ENCODE measurements around the gene GPI.
A peak's percentile ranks its signal among the peaks of the same experiment; 100 is the strongest.

Gene GPI

GRCh38 chr19:34429553-34429952, 64.6 kb downstream of the GPI start:
- TF ChIP-seq CTCF (IDR thresholded peaks at IDR 0.05; ENCODE audit: control insufficient read depth, extremely low read depth, insufficient read depth): no peak
- no peak for DNase-seq (ENCODE audit: low read depth)
- peak overlapping the region; percentile 82 for H3K4me3 ChIP-seq (ENCODE audit: low read depth, low read length)

- peak; percentile 52 for TF ChIP-seq CTCF (IDR thresholded peaks at IDR 0.05; ENCODE audit: control insufficient read depth, extremely low read depth, insufficient read depth)
- no peak for DNase-seq (ENCODE audit: low read depth)
- H3K4me3 ChIP-seq (ENCODE audit: low read depth, low read length): no peak overlapping the region
Measured at GRCh38 chr19:34430738-34431625, 66.0 kb downstream of the GPI start.

- TF ChIP-seq CTCF (IDR thresholded peaks at IDR 0.05; ENCODE audit: control insufficient read depth, extremely low read depth, insufficient read depth): no peak
- DNase-seq (ENCODE audit: low read depth): no peak
- no peak overlapping the region for H3K4me3 ChIP-seq (ENCODE audit: low read depth, low read length)
Measured at GRCh38 chr19:34431681-34432402, 66.8 kb downstream of the GPI start.

DNA sequence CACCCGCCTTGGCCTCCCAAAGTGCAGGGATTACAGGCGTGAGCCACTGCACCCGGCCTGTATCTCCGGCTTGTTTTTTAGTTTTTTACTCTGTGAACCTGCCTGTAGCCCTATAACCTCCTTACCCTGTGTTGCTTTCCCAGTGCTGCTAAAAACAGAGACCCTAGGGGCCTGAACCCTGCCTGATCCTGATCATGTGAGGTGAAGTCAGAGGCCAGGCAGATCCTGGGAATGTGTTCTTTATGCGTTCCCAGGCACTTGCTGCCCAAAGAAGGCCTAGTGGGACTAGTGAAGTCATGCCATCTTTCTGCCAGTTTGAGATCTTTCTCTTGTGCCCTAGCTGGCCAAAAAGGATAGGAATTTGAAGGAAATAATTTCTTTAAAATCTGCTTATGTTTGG, 67.8 kb downstream of the GPI start:
- no peak overlapping the region for H3K4me3 ChIP-seq (ENCODE audit: low read depth, low read length)

GRCh38 chr19:34436716-34437115, 71.7 kb downstream of the GPI start:
- no peak for DNase-seq (ENCODE audit: low read depth)
- no peak for TF ChIP-seq CTCF (IDR thresholded peaks at IDR 0.05; ENCODE audit: control insufficient read depth, extremely low read depth, insufficient read depth)
- no peak overlapping the region for H3K4me3 ChIP-seq (ENCODE audit: low read depth, low read length)

More for the DNA sequence above, 67.8 kb downstream of the GPI start:
- TF ChIP-seq CTCF (IDR thresholded peaks at IDR 0.05; ENCODE audit: control insufficient read depth, extremely low read depth, insufficient read depth): no peak
- DNase-seq (ENCODE audit: low read depth): no peak

GRCh38 chr19:34448191-34448590, 83.2 kb downstream of the GPI start:
- H3K4me3 ChIP-seq (ENCODE audit: low read depth, low read length): no peak overlapping the region
- DNase-seq (ENCODE audit: low read depth): no peak
- no peak for TF ChIP-seq CTCF (IDR thresholded peaks at IDR 0.05; ENCODE audit: control insufficient read depth, extremely low read depth, insufficient read depth)

Measured in LNCaP clone FGC (cell line).